NCI-H82 (cell line): ENCODE data around the gene ZNF428.
A peak's percentile ranks its signal among the peaks of the same experiment; 100 is the strongest.
"Not testable (repeated sequence)": the region's sequence is repeated elsewhere in the genome, so short reads cannot be mapped to it uniquely, and the experiment has no call there.

Source experiments
- DNase-seq: peaks from one replicate; lab custom pipeline; 2025; lab: John Stamatoyannopoulos, UW

Gene ZNF428

DNA sequence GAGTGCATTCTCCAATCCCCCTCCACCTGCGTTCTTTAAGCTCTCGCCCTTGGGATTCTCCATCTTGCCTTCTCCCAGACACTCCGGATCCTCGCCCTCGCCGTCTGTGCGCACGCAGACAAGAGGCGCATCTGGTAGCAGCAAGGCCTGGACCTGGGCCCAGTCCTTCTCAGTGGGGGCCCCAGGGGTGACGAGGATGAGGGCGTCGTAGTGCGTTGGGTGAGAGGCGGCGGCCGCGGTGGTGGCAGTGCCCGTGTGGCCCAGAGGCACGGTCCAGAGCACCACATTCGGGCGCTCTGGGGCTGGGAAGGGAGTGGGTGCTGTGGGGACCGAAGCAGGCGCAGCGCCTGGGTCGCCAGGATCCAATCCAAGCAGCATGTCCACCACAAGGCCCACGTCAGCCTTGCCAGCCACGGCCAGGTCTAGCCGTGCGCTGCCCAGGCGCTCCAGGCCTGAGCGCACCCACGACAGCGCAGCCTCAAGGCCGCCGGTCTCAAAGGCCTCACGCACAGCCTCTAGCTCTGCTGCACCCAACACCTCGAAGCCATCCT, 26.6 kb downstream of the ZNF428 start:
- DNase-seq = no peak

- no peak for DNase-seq
These were observed 27.3 kb downstream of the ZNF428 start for GRCh38 chr19:43591904-43592772.

DNA sequence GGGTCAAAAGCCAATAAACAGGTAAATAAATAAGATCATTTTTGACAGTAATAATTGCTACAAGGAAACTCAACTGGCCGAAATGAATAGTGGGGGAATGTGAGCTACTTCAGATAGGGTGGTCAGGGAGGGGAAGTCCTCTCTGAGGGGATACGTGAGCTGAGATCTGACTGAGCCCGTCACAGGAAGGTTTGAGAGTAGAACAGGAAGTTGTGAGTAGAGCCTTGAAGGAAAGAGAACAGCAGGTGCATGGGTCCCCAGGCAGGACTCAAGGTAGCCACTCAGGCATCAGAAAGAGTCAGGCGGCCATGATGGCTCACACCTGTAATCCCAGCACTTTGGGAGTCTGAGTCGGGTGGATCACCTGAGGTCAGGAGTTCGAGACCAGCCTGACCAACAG, 29.8 kb downstream of the ZNF428 start:
- no peak for DNase-seq

DNA sequence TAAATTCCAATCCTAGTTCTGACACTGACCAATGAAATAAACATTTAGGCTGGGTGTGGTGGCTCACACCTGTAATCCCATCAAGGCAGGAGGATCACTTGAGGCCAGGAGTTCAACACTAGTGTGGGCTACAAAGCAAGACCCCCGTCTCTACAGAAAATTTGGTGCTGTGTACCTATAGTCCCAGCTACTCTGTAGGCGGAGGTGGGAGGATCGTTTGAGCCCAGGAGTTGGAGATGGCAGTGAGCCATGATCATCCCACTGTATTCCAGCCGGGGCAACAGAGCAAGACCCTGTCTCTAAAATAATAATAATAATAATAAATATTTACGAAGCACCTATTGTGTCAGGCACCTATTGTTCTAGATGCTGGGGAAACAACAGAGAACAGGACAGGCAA, 30.2 kb downstream of the ZNF428 start:
- no peak for DNase-seq

DNA sequence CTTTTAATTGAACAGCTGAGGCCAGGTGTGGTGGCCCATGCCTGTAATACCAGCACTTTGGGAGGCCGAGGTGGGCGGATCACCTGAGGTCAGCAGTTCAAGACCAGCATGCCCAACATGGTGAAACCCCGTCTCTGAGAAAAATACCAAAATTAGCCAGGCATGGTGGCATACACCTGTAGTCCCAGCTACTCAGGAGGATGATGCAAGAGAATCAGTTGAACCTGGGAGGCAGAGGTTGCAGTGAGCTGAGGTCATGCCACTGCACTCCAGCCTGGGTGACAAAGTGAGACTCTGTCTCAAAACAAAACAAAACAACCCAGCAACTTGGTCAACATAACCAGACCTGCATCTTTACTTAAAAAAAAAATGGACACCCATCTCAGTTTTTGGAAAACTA, 32.4 kb downstream of the ZNF428 start:
- DNase-seq = not testable (repeated sequence)

DNA sequence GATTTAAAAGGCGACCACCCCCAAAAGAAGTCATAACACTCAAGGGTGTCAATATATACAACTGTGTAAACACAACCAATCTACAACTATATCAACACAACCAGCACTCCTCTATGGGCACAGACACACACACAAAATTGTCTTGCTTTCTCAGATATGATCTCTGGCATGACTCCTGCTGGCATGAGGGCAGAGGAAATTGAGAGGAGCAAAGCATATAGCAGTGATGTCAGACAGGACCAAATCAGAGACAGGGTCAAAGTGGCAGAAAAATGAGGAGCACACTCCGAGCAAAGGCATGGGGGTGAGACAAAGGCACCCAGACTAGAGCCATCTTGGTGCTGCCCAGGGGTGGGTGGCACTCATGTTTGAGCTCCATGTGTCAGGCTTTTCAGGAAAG, 33.1 kb downstream of the ZNF428 start:
- no peak for DNase-seq

- DNase-seq = no peak
These were observed 34.9 kb downstream of the ZNF428 start for GRCh38 chr19:43584484-43584883.

DNA sequence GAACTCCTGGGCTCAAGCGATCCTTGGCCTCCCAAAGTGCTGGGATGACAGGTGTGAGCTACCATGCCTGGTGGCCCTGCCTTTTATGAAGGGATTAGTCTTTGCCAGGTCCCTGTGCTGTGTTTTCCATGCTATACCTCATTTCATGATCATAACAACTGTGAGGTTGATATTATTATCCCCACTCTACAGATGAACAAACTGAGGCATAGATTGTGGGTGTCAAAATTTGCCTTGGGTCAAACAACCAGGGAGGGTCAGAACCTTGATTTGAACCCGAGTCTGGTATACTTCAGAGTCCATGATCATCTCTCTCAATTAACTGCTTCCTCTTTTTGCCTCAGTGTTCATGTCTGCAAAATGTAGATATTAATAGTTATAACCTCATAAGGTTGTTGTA, 36.9 kb downstream of the ZNF428 start:
- no peak for DNase-seq

DNA sequence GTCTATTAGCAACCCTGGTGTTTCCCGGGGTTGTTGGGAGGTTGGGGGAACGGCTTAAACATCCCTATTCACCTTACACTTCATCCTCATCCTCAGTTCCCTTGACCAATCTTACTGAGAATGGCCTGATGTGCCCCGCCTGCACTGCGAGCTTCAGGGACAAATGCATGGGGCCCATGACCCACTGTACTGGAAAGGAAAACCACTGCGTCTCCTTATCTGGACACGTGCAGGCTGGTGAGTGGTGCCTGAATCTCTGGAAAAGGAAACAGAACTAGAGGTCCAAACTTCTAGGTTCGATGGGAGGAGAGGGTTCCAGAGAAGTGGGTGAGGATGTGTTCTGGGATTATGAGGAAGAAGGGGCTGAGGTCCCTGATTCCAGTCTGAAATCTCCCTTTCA, 38.0 kb downstream of the ZNF428 start:
- DNase-seq = no peak

DNA sequence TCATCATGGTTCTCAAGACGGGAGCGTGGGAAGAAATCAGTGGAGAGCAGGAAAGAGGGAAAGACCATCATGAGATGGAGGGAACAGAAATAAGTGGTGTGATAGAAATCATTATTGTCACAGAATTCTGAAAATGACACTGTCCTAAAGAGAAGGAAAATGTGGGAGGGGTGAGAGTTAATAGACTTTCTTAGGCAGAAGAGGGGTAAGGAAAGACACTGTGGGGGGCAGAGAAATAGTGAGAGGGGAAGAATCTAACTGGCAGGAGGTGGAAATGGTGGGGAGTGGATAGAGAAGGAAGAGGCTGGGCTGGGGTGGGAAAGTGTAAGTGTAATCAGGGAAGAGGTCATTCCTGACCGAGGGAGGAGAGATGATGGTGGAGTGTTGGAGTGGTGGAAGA, 40.6 kb downstream of the ZNF428 start:
- no peak for DNase-seq

DNA sequence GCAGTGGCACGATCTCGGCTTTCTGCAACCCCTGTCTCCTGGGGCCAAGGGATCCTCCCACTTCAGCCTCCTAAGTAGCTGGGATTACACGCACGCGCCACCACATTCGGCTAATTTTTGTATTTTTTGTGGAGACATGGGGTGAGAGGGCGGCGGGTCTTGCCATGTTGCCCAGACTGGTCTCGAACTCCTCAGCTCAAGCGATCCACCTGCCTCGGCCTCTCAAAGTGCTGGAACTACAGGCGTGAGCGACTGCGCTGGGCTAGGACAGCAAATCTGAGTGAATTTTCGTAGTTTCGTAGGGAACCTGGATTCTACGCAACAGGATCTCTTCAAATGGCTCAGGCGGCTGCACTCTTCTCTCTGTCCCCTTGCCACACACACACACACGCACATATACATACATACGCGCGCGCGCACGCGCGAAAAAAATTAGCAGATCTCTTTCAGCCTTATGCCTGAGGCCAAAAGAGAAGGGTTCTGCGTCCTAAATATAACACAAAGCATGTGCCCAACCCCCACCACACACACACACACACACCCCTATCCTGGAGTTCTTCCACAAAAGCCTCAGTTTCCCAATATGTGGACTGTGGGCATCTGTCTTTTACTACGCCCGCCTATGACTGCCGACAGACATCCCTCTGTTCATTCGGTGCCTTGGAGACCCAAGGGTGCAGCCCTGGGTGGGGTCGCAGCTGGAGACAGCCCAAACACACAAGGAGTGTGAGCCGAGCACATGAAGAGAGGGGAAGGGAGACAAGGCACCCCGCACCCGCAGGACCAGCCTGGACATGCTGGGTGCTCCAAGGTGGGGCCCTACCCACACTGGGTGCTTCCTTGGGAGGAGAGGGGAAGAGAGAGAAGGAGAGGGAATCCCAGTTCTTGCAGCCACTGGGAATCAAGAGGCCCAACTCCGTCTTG, 43.2 kb downstream of the ZNF428 start:
- no peak for DNase-seq

DNA sequence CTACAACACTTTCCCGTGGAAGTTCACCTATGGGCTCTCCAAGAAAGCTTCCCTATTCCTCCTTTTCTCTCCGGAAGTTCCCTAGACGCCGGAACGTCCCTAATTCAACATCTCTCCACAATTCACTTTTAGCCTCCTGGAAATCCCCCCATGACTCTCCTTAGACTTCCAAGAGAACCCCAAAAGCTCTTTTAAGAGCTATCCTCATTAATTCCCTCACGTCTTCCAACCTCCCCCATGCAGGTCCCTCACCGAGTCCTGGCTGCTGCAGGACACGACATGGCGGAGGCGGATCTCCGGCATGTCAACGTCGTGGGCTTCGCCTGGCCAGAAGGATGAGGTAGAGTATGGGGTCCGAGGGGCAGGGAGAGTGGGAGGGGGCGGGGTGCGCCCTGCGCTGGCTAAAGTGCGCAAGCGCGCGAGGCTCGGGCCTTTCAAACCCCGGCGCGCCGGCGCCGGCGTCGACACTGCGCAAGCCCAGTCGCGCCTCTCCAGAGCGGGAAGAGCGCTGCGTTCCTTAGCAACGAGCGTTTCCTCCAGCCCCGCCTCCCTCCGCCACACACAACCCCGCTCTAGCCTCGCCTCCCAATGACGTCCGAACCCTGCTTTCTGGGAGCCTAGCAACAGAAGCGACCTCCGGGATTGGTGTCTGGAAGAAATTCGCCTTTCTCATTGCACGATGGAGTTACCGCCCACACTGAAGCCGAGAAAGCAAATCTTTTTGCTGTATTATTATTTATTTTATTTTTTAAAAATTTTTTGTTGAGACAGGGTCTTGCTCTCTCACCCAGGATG, 44.1 kb downstream of the ZNF428 start, which contains the start of the genes PINLYP and XRCC1:
TSS of gene PINLYP (plus strand) at position 646 of the 795 bp plus-strand sequence. CDS start 1,391 bp downstream, outside the sequence.
TSS of gene XRCC1 (minus strand) at position 372 of the 795 bp plus-strand sequence. CDS start at position 303, 69 bp downstream.
- peak; percentile 100 for DNase-seq

- peak; percentile 70 for DNase-seq
These were observed 44.8 kb downstream of the ZNF428 start for GRCh38 chr19:43574424-43575155.

GRCh38 chr19:43572171-43572588, 47.2 kb downstream of the ZNF428 start:
- no peak for DNase-seq

- DNase-seq = peak; percentile 21
These were observed 49.1 kb downstream of the ZNF428 start for GRCh38 chr19:43570174-43570791.

DNA sequence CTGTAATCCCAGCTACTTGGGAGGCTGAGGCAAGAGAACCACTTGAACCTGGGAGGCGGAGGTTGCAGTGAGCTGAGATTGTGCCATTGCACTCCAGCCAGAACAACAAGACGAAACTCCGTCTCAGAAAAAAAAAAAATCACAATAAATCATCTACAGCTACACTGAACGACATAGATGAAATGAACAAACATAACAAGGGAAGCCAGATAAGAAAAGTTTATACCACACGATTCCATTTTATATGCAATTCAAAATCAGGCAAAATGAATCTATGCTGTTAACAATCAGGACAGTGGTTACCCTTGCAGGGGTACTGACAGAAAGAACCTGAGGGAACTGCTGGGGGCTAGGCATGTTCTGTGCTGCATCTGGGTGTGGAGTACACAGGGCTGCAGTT, 49.8 kb downstream of the ZNF428 start:
- DNase-seq = no peak

DNA sequence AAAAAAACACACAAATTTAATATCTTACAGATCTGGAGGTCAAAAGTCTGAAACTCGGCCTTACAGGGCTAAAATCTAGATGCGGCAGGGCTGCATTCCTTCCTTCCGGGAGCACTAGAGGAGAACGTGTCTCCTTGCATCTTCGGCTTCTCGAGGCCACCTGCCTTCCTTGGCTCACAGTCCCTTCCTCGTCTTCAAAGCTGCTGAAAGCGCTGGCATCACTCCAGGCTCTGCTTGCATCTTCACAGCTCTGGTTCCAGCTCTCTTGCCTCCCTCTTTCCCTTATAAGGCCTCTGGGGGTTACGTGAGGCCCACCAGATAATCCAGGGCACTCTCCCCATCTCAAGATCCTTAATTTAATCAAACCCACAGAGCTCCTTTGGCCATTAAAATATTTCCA, 54.6 kb downstream of the ZNF428 start:
- no peak for DNase-seq

- no peak for DNase-seq
These were observed 55.5 kb downstream of the ZNF428 start for GRCh38 chr19:43563816-43564457.

DNA sequence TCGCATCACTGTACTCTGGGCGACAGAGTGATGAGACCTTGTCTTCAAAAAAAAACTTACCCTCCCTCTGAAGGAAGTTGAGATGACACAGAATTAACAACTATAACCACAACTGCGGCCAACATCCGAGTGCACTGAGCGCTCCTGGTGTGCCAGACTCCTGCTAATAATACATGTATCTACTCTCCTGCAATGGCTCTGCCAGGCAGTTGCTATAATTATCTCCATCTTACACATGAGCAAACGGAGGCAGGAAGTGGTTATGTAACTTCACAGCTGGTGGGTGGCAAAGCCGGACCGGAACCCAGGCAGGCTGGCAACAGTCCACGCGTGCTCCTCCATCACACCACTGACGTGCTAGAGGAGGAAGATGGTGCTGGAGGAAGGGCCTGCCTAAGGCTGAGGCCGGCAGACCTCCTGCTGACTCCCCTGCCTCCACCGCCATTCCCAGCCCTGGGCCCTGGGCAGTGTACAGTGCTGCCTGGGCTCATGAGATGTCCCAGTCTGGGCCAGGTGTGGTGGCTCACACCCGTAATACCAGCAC, 56.7 kb downstream of the ZNF428 start:
- no peak for DNase-seq
